GM19035 (cell line): ENCODE data around the gene TVP23C.

ENCODE experiments used
- ATAC-seq: cut with Tn5 transposase; IDR thresholded peaks from one replicate; pipeline ENCODE4 v1.9.1; 2021; ENCODE audit not compliant: unreplicated experiment

Gene TVP23C

DNA sequence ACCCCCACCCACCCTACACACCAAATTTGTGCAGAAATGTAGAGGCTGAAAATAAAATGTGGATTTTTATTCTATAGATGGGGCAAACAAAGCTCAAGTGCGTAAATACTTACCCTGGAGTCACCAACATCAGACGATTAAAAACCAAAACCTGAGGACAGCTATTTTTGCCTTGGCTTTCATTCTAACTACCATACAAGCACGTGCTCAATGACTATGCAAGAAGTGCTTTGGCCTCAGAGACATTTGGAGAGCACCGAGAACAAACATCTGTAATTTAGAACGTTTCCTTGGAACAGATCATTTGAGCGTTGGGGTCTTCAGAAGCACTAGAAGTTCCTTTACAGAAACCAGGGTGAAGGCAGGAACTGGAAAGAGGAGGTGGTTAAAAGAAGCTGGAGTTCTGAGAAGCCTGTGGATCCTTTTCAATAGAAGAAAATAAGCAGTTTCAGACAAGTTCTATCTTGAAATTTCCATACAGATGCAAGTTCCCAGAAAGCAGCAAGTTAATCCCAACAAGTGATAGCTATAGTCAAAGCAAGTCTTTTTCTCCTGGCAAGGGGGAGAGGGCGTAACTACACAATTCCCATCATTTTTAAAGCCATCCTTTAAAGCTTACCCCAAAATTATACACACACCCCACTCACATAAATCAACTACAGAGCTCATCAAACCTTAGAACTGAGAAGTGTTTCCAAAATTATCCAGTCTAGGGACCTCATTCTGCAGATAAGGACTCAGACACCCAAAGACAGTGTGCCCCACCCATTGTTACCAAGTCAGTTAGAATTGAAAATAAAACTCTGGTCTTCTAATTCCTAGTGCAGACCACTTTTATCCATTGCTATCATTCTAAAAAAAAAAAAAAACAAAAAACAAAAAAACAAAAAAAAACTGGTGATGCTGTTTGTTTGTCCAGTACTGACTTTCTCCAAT is 66.3 kb downstream of the TVP23C start:
- ATAC-seq, result no peak

DNA sequence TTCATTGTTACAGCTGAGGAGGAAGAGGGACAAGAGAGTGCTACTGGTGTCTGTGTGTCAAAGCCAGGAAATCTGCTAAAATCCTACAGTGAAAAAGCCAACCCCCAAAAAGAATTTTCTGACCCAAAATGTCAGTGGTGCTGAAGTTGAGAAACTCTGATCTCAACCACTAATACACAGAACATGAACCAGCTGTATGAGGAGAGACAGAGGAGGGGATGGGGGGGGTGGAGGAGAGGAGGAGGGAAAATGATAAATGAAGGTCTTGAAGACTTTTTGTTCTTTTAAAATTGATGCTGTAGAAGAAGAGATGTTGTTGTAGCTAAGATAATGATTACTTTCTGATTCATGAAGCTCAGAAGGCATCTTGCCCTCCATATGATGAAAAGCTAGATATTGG is 68.5 kb downstream of the TVP23C start:
- no peak for ATAC-seq

DNA sequence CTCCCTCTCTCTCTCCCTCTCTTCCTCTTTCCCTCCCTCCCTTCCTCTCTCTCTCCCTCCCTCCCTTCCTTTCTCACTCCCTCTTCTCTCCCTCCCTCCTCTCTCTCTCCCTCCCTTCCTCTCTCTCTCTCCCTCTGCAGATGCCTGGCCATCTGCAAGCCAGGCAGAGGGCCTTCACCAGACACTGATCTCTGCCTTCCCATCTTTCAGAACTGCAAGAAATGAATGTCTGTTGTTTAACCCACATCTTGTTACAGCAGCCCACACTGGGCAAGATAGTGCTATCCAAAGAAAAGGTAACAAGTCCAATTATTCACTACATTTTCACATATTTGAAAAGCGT is 69.6 kb downstream of the TVP23C start:
- ATAC-seq, result no peak

DNA sequence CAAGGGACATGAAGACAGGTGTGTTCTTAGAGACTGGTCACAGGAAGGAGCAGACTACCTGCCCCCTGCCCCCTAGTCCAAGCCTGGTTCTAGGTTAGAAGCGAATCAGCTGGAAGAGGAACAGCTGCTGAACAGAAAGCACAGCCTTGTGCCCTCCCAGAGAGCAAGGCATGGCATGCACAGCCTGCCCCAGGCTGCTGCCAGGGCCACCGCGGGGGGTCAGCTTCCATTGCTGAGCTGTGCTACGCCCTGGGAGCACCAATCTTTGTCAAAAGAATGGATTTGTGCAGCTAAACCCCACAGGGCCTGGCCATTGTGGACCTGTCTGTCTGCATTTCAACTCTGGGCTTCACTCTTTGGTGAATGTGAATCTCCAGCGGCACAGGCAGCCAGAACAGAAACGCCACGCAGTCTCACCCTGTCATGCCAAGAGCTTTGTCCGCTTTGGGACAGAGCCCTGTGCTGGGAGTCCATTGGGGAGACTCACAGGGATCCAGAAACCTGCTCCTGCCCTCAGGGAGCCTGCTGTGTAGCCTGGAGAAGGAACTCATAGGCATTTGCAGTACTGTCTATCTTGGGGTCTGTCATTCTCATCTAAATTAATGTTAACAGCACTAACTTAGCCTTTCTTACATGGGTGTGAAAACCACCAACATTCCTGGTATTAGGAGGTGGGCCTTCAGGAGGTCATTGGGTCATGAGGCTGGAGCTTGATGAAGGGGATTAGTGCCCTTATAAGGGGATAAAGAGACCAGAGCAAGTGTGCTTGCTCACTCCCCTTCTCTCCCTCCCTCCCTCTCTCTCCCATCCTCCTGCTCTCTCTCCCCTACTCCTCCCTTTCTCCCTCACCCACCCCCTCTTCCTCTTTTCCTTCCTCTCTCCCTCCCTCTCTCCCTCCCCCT is 70.2 kb downstream of the TVP23C start:
- no peak for ATAC-seq

DNA sequence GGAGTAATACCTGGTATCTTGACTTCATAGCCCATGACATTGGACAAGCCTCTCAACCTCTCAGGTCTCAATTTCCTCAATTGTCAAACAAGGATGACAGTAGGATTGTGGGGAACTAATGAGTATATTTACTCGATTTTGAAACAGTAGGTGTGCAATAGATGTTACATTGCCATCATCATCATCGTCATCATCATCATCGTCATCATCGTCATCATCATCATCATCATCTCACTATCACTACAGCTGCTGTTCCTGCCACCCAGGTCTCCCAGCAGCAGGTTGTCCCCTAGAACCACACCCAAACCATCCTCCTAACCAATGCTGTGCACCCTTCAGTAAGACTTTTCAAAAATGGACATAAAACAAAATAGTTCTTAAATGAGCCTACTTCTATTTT is 71.1 kb downstream of the TVP23C start:
- no peak for ATAC-seq

DNA sequence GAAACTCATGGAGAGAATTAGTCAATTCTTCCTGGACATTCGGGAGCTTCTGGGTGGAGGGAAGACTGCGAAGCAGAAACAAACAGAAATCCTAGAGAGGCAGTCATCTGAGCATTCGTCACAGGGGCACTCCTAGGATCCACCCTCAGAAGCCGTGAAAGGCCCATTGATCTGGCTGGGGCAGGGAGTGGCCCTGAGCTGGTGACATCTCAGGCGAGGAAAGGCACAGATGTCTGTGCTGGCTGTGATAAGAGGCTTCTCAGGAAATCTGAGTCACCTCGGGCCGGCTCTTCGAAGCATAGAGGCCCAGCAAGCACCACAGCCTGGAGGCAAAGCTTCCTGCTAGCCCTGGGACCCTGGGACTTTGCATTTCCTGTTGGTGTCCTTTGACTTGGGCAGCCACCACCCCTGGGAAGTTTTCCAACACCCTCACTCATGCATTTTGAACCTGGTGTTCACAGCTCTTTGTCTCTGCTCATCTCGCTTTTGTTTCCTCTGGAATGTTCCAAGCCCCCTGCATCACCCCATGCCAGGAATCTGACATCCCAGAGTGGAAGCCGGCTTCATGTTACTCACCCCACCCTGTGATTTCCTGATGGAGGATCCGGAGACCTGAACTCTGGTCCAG is 72.5 kb downstream of the TVP23C start:
- no peak for ATAC-seq

DNA sequence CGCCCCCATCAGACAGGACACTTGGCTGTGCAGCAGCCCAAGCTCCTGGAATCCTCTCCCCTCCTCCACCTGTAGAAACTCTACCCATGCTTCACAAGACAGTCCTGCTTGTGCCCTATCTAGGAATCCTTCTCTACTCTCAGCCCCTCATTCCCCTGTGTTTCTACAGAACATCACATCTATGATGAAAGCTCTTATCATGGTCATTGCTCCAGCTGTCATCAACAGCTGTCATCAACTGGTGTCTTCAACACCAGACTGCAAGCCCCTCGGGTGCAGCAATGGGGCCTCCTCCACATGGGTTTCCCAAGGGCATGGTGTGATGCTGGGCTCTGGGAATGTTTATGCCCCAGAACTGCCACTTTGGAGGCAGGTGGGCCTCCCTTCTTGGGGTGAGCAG is 74.7 kb downstream of the TVP23C start:
- ATAC-seq, result no peak

DNA sequence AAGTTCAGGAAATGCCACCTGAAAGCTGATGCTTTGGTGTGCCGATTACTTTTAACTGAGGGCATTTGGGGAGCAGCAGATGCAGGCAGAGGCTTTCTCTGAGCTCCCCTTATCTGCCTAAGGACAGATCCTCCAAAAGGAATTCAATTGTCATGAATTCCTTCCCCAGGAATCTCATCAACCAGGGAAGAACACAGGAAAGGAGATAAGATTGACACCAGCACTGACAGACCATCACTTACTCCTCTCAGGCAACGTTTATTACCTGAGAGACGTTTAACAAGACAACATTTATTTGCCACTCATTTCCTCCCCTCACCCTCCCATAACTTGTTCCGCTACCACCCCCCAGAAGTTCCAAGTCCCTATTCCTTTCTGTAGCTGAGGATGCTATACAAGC is 78.2 kb downstream of the TVP23C start:
- ATAC-seq, result no peak

DNA sequence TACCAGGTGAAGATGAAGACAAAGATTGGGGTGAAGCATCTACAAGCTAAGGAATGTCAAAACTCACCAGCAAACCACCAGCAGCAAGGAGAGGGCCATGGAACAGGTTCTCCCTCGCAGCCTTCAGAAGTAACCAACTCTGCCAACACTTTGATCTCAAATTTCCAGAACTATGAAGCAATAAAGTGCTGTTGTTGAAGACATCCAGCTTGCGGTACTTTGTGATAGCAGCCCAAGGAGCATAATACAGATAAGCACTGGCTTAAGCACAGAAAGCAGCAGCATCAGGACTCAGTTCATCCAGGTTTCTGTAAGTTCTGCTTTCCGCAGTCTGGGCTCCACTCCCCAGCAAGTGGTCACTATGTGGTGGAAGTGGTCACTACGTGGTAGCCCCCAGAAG is 79.9 kb downstream of the TVP23C start:
- ATAC-seq, result no peak

DNA sequence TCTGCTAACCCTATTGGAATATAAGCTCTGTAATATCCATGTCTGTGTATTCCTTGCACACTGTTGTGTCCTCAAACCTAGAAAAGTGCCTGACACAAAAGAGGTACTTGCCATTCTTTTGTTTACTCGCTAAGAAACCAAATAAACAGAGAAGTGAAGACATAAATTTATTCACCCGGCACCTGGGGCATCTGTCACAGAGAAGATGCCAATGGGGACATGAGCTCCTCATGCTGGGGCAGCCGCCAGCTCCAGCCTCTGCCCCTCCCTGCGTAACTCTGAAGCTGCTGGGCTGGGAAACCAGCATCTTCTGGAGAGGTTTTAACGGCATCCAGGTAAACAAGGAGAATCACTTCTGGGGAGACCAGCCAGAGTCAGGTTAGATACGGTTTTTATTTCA is 80.8 kb downstream of the TVP23C start:
- no peak for ATAC-seq

DNA sequence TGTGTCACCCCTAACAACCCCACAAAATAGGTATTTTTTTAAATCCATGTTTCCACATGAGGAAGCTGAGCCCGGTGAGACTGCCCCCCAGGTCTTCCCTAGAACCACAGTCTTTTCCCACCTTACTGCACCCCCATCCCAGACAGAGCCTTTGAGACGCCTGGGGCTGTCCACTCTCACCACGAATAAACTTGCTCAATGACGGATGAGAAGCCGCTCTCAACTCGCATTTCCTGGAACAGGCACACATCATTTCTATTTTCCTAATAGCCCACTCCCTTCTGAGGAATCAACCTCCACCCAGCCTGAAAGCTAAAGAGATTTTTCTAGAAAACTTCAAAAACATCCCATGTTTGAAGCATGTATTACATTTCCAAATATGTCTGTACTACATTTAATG is 81.8 kb downstream of the TVP23C start:
- ATAC-seq, result no peak

DNA sequence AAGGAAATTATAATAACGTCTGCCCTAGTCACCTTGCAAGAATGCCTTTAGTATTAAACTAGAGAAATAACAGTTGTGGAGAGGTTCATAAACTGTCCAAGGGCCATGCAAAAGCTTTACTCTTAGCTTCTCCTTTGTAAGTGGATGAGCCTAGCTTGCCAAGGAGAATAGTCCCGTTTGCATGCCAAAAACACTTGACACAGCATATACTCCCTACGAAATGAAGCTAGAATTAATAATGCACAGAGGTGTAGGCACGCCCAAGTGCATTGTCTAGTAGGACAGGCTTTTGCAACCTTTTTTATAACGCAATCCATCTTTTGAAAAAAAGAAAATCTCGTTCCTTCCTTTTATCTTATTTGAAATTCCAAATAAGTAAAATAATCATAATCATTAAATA is 83.1 kb downstream of the TVP23C start:
- ATAC-seq, result no peak

DNA sequence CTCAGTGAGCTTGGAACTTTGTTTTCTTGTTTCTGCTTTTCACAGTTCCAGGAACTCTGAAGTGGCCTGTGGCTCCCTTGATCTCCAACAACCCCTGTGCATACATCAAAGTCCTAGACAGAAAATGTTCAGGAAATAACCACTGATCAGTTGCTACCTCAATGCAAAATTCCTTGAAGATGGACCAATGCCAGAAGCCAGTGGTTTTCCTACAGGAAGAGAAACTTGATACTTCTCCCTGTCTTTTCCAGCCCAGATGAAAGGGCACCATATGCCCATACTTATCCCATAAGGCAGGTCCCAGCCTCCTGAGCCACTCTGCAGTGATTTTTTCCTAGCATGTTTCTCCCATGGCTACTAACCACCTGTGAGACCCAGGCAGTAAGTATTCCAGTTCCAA is 83.6 kb downstream of the TVP23C start:
- no peak for ATAC-seq

DNA sequence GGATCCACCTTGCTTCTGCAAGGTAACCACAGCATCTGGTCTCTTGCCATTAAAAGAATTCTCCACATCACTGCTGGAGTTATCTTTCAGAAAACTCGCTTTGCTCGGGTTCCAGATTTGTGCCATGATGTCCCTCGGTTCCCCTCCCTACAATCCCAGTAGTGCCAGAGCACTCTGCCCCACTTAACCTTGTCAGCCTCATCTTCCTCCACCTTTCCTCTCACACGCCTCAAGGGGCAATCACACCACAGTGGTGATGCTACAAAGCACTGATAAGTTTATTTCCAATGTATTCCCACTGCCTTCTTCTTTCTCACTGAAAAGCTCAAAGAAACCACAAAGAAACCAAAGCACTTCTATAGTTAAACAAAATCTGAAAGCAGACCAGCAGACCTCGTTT is 84.4 kb downstream of the TVP23C start:
- ATAC-seq, result no peak

DNA sequence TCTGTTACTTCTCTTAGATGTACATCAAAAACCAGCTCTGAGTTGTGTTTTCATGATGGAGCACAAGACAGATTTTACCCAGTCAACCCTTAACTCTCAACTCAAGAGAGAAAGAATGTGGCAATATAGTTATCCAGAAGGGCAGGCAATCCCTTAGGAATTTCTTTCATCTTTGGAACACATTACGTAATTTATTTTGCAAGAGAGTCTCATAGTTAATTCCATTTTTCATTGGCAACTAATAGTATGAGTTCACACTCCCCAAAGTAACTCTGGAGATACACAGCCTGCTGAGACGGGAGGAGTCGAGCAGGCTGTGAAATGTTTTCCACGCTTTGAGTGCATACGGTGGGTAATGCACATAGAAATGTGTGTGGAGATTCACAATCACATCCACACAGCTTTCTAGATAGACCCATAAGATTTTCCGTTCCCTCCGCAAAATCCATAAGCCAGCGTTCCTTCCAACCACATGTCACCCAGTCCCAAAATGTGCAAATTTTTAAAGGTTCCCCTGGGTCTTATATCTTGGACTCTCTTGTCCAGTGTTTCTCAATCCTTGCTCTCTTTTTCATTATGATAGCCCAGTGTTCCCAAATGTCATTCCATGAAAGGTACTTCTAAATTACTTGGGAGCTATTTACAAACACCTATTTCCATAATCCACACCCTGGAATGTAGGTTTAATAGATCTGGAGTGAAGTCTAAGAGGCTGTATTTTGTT is 87.5 kb downstream of the TVP23C start:
- ATAC-seq, result no peak

DNA sequence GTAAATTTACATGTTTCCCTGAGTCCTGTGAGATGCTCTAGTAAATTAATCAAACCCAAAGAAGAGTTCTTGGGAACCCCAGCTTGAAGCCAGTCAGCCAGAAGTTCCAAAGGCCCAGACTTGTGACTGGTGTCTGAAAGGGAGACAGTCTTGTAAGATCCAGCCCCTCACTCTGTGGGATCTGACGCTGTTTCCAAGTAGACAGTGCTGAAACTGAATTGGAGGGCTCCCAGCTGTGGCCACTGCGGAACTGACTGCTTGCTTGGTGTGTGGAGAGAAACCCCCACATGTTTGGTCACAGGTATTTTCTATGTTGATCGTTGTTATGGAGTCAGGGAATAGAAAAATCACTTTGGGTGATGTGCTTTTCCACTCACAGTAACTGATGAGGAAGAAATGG is 90.4 kb downstream of the TVP23C start:
- no peak for ATAC-seq

DNA sequence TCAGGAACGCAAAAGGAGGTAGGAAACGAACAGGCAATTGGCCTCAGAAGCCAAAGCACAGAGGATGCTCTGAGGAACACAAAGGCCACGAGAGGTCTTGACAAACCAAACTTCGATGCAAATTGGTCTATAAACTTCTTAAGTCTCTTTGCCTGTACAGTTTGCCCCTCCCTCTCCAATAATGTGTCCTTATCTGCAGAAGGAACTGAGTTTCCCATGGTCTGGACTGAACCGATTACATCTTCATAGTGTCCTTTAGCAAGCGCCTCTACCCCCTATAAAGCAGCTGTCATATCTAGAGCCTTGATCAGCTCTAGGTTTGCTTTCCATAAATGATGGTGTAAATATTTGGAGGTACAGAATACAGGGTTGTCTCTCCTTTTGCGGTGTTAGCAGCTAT is 92.7 kb downstream of the TVP23C start:
- no peak for ATAC-seq

DNA sequence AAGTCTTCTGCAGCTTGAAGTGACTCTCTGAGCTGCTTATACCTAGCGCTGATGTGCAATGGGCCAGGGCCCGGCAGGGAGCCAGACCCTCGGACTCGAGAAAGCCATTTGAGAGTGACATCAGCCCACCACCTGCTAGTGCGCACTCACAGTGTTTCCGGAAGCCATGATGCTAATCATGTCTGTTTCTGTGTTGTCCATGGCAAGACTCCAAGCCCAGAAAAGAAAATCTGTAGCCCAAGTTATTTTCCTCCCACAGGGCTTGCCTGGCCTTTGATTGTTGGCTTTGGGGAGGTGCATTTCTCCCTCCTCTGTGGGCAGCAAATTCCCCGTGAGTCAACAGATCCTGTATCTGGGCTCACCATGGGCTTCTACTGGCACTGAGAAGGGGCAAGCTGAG is 94.0 kb downstream of the TVP23C start:
- no peak for ATAC-seq

DNA sequence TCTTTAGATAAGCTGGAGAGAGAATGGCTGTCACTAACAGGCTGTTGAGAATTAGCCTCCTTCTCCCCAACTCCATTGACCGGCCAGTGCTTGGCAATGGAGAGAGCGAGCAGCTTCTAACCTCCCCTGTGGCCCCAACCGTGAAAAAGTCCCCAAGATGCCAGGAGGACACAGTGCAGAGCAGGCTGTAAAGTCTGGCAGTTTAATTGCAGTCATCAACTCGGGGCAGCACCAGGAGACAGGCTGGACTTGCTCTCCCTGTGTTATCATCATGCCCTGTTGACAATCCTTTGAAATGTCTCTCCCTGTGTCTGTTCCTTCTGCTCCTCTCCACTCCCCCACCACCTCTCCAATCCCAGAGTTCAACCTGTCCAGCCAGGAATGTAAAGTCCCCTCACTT is 95.2 kb downstream of the TVP23C start:
- ATAC-seq, result no peak

DNA sequence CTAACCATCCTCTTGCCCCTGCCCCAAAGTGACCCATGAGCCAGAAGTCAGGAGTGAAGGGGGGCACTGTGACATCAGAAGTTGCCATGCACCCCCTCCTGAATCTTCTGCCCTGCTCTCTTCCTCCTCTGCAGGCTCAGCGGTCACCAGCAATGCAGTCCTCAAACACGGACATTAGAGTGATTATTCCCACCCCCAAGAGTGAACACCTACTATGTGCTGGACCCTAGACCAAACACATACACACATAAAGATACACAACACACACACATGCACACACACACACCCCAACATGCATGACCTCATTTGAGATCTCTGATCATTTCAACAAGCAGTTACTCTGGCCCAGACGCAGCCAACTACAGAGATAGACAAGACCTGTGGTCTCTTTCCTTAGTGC is 95.7 kb downstream of the TVP23C start, which contains the start of gene CDRT4:
Gene CDRT4, minus strand, starts transcription at position 30 of the 400 bp plus-strand sequence. CDS start 27,383 bp downstream, outside the sequence.
- ATAC-seq, result no peak

DNA sequence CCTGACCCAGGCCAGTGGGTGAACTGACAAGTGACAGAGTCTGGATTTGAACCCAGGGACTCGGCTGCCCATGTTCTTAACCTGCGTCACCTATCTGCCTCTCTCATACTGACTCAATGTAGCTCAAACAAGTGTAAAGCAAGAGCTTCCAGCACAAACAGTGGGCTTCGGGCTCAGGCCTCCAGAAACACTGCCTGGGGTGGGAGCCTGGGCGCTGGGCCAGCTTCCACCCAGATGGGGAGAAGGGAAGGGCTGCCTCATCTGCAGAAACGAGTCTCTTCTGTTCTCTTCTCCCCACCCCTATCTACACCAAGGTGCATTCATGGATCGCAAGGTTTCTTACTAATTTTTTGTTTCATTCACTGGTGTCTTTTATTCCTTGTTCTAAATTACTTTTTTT is 97.2 kb downstream of the TVP23C start:
- no peak for ATAC-seq
